ENCODE results near the gene MYLK. TPM values are rescaled to one million over a fixed set of nuclear protein-coding genes. Genes with fewer than 3 reads are reported as not detected.

MYLK gene
- total RNA-seq, 4 donors from 2014 or later = 10.7 to 320 (median 42.0) TPM

DNA sequence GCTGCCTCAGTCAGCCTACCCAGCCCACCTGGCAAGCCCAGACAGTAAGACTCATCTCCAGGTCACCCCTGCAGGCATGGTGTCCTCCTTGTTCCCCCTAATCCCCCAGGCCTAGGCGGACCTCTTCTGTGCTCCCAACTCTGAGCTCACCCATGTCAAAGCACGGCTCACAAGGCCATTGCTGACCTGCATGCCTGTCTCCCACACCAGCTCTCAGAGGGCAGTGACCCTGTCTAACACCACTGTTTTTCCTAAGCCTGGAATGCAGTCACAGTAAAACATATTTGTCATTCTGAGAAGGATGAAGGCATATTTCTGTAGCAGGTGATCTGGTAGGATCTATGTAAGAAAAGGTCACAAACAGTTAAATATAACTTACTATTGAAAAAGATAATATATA is 189.0 kb downstream of the MYLK start:
- intact Hi-C loops (cut with DNase I) = no loop called here
- Histone ChIP-seq H3K27me3 (no peaks in the 10 kb centered on the region), H3K36me3 (peaks cover 0 to 3% (median 0%) of the 10 kb centered on the region in 3 donors), H3K27ac (peak overlapping the region; percentile 54 to 88 (median 80)), H3K9me3 (no peaks in the 10 kb centered on the region), H3K4me3 (peak overlapping the region in 2 of 4 donors; percentile 52 to 67), H3K4me1 (peaks cover 0 to 65% (median 26%) of the 10 kb centered on the region in 3 donors)
- whole genome bisulfite sequencing, 2 donors = 29 to 80% methylated on average over 1 of the region's 2 CpGs
- no peak for DNase-seq
- no peak for TF ChIP-seq POLR2A (IDR thresholded peaks at IDR 0.05)
- TF ChIP-seq, protein P1, sequence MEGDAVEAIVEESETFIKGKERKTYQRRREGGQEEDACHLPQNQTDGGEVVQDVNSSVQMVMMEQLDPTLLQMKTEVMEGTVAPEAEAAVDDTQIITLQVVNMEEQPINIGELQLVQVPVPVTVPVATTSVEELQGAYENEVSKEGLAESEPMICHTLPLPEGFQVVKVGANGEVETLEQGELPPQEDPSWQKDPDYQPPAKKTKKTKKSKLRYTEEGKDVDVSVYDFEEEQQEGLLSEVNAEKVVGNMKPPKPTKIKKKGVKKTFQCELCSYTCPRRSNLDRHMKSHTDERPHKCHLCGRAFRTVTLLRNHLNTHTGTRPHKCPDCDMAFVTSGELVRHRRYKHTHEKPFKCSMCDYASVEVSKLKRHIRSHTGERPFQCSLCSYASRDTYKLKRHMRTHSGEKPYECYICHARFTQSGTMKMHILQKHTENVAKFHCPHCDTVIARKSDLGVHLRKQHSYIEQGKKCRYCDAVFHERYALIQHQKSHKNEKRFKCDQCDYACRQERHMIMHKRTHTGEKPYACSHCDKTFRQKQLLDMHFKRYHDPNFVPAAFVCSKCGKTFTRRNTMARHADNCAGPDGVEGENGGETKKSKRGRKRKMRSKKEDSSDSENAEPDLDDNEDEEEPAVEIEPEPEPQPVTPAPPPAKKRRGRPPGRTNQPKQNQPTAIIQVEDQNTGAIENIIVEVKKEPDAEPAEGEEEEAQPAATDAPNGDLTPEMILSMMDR (IDR thresholded peaks at IDR 0.05) = no peak

- intact Hi-C loops (cut with DNase I) = no loop called here
- no peak for DNase-seq
- Histone ChIP-seq H3K27ac (peak overlapping the region; percentile 54 to 88 (median 80)), H3K27me3 (no peaks in the 10 kb centered on the region), H3K36me3 (peaks cover 0 to 7% (median 0%) of the 10 kb centered on the region in 3 donors), H3K4me1 (peaks cover 0 to 71% (median 26%) of the 10 kb centered on the region in 3 donors), H3K4me3 (peak overlapping the region in 2 of 4 donors; percentile 52 to 67), H3K9me3 (no peaks in the 10 kb centered on the region)
- 23 to 81% methylated on average over 2 to 3 of the region's 6 CpGs for WGBS, 2 donors
- TF ChIP-seq, protein P1 (IDR thresholded peaks at IDR 0.05) = no peak
- TF ChIP-seq POLR2A (IDR thresholded peaks at IDR 0.05) = no peak
Measured at GRCh38 chr3:123694366-123695087, 189.6 kb downstream of the MYLK start.

DNA sequence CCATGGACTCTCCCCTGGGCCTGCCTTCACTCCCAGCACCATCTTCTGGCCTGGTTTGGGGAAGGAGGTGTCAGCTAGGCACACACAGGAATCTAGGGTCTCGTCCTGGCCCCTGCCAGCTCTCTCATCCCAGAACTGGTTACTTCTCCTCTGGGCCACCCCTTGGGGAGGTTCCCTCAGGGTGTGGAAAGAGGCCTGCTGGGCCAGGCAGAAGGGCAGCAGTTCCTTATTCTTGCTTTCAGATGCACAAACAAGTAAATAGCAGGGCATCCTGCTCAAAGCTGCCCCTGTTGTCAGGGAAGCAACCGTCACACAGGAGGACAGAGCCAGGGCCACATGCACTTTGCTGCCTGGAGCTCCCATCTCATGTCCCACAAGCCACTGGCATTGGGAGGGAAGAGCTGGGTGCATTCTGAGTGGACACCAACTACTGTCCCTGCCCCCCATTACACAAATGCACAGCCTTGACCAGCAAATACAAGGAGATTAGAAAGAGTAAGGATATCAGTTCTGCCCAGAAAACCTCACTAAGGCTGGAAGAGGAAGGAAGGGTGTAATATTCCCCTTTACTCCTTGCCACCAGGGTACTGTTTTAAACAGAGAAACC is 190.4 kb downstream of the MYLK start:
- no peak for TF ChIP-seq POLR2A (IDR thresholded peaks at IDR 0.05)
- TF ChIP-seq, protein P1 (IDR thresholded peaks at IDR 0.05) = no peak
- Histone ChIP-seq H3K36me3 (peaks cover 0 to 7% (median 0%) of the 10 kb centered on the region in 3 donors), H3K4me3 (no peak overlapping the region), H3K9me3 (no peaks in the 10 kb centered on the region), H3K4me1 (peaks cover 0 to 79% (median 27%) of the 10 kb centered on the region in 3 donors), H3K27me3 (no peaks in the 10 kb centered on the region), H3K27ac (peak overlapping the region; percentile 54 to 88 (median 80))
- WGBS, 2 donors = 25% methylated on average over 1 of the region's 2 CpGs; no CpG with 5 or more reads in 1 of the 2 donors
- intact Hi-C loops (cut with DNase I) = no loop called here
- no peak for DNase-seq

GRCh38 chr3:123692671-123693070 is 191.5 kb downstream of the MYLK start:
- peaks cover 0 to 89% (median 31%) of the 10 kb centered on the region in 3 donors for H3K4me1 ChIP-seq
- no peak for DNase-seq
- WGBS, 2 donors = 68 to 69% methylated on average over 12 to 13 of the region's 13 CpGs
- intact Hi-C loops (cut with DNase I) = no loop called here
- TF ChIP-seq, protein P1 (IDR thresholded peaks at IDR 0.05) = no peak
- no peak for TF ChIP-seq POLR2A (IDR thresholded peaks at IDR 0.05)
- H3K9me3 ChIP-seq = no peaks in the 10 kb centered on the region
- no peak overlapping the region for H3K4me3 ChIP-seq
- peak overlapping the region; percentile 54 to 88 (median 78) for H3K27ac ChIP-seq
- no peaks in the 10 kb centered on the region for H3K27me3 ChIP-seq
- H3K36me3 ChIP-seq = peaks cover 0 to 7% (median 0%) of the 10 kb centered on the region in 3 donors

DNA sequence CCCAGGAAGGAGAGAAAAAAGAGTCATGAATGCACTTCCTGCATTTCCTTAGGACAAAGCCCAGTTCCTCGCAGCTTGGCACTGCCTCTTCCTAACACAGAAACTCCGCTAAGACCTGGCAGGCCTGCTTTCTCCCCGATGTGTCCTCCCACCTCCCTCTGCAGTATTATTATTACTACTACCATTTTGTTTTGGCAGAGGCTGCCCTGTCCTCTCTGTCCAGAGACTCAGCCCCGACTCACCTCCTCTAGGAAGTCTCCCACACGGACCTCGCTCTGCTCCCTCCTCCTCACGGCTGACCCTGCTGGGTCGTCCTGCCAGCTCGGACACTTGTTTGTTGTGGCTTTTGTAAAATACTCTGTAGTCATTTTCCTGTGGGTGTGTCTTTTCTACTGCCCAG is 192.1 kb downstream of the MYLK start:
- Histone ChIP-seq H3K9me3 (no peaks in the 10 kb centered on the region), H3K27ac (peak overlapping the region; percentile 54 to 88 (median 78)), H3K4me1 (peaks cover 0 to 95% (median 31%) of the 10 kb centered on the region in 3 donors), H3K36me3 (peaks cover 0 to 7% (median 0%) of the 10 kb centered on the region in 3 donors), H3K4me3 (peak overlapping the region in 1 of 4 donors; percentile 15), H3K27me3 (no peaks in the 10 kb centered on the region)
- no peak for DNase-seq
- intact Hi-C loops (cut with DNase I) = no loop called here
- 56 to 61% methylated on average over 6 to 9 of the region's 9 CpGs for WGBS, 2 donors
- TF ChIP-seq, protein P1 (IDR thresholded peaks at IDR 0.05) = no peak
- TF ChIP-seq POLR2A (IDR thresholded peaks at IDR 0.05) = no peak
